HG02938 (cell line): Measurements from ENCODE around the gene GTF2F2.

ENCODE experiments used
- ATAC-seq: cut with Tn5 transposase; IDR thresholded peaks from one replicate; pipeline ENCODE4 v1.9.1; 2021; ENCODE audit warnings: mild to moderate bottlenecking, moderate library complexity; ENCODE audit not compliant: unreplicated experiment

The GTF2F2 gene

DNA sequence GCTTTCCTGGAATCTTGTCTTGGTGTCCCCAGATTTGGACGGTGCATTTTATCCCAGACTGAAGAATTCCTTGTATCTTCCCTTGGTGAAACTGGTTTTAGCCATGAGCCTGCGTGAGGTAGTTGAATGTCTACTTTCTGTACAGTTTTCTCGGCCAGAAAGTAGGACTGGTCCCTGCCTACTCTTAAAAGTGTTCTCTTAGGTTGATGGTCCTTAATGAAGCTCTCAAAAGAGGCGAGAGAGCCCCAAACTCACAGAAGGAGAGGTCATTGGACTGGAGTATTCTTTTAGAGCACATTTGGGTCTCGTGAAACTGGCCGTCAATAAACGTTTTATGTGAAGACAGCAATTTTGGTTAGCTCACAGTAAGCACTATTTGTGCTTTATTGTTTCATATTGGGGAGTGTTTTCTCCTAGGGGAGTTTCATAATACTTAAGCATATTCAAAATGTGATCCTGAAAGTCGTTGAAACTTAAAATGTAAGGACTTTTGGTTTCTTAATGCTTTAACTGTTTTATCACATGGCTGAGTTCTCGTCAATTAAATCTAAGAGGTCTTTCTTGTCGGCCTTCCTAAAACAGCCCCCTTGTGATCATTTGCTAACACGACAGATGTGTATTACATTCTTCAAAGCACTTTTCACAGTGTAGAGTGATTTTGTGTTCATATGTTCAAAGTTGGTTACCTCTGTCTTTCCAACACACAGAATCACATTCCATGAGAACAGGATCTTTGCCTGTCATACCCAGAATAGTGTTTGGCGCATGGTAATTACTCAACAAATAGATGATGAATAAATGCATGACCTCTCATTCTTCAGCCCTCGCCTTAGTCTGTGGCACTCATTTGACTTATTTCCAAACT is 889 bp downstream of the GTF2F2 start:
- no peak for ATAC-seq

DNA sequence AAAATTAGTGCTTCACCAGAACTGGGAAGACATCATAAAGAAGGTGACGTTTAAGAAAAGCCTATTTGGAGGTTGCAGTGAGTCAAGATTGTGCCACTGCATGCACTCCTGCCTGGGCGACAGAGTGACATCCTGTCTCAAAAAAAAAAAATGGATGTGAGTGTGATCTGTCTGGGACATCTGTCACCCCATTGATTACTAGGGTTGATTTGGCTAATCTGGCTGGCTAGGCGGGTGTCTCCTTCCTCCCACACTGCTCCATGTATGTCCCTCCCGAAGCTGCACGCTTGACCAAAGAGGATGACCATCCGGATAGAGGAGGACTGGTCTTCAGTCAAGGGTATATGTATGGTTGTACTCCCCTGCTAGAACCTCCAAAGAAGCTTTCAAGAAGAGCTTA is 2.6 kb downstream of the GTF2F2 start:
- ATAC-seq = no peak

DNA sequence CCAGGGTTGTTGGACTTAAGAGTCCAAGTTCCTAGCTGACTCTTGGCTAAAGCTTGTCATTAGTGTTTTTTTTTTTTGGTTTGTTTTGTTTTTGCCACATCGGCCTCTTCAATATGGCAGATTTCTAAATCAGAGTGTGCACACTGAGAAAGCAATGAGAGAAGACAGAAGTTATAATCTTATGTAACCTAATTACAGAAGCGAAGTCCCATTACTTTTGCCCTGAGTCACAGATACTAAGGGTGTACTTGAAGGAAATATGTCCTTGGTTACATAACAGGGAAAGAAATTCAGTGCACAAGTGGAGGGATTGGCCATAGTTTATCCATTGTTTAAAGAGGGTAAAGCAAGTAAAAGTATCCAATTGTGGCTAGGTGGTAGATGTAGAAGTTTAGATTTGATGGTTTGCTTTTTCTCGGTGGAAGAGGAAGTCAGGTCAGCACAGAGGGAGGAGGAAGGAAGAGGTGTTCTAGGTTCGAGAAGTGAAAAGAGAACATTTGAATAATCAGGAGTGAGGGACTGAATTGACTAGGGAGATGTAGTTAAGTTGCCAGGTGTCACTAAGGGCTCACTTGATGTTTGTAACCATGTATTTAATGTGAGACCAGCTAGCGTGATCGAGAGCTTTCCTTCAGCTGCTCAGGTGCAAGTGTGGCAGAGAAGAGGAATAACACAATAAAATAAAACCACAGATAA is 12.2 kb downstream of the GTF2F2 start:
- ATAC-seq = no peak

DNA sequence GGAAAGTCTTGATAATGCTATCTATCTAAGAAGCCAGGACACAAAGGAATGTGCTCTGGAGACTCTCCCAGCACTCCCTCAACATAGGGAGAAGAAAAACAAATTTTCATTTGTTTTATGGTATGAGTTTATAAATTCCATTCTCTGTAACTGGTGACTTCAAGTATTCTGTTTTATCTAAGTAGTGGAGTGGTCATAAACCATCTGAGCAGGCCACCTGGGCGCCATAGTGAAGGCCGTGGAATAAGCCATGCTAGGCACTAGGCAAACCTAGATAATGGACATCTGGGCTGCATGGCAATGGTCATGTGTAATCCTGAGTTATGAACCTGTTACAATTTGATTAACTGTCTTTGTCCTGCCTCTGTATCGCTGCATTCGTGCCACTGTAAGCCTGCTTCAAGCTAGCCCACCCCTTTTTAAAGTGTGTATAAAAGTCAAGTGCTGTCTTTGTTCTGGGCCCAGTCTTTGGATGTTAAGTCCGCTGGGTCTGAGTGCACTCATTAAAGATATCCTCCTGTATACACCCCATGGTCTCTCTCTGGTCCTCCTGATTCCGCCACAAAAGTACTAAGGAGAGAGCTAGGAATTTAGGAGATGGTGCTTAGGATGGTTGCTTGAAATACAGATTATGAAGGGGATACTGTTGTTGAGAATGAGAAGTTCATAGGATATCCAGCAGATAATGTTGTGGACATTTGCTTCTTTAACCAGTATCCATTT is 13.2 kb downstream of the GTF2F2 start:
- ATAC-seq = no peak

DNA sequence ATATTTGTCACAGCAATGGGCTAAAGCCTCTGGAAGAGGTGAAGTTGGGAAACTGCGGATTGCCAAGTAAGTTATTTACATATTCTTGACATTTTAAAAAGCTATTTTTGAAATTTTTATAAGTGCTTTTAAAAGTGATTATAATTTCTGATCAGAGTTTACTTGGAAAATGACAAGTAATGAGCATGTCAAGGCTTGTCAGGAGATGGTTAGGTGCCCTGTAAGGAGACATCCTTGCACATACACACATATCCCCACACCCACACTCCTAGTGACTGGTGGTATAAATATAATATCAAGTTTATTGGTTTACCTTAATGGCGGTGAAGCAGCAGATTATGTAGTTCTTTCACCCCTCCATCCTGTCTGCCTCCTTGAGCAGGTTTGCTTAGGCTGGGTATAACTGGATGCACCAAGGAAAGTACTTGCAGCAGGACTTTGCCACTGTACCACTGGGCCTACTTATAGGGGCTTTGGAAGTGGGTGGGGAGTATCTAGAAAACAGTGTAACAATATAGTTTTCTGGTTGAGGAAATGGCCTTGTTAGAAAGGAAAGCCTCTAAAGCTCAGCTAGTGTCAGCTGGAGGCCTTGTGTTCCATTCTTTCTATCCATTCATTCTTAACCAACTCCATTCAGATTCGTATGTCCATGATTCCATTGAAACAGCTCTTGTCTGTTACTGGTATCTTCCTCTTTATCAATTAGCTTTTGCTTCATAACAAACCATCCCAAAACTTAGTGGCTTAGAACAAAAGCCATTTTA is 16.6 kb downstream of the GTF2F2 start:
- ATAC-seq = no peak

DNA sequence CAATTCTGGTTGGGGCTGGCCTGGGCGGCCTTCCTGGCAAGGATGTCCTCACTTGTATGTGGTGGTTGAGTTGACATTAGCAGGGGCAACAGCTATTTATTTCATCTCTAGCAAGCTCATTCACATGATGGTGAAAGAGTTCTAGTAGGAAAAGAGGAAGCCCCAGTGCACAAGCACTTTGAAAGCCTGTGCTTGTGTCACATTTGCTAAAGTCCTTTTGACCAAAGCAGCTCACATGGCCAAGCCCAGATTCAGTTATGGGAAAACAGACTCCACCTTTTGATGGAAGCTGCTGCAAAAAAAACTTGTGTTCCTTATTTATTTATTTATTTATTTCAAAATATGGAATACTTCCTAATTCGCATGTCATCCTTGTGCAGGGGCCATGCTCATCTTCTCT is 17.2 kb downstream of the GTF2F2 start:
- ATAC-seq = no peak

DNA sequence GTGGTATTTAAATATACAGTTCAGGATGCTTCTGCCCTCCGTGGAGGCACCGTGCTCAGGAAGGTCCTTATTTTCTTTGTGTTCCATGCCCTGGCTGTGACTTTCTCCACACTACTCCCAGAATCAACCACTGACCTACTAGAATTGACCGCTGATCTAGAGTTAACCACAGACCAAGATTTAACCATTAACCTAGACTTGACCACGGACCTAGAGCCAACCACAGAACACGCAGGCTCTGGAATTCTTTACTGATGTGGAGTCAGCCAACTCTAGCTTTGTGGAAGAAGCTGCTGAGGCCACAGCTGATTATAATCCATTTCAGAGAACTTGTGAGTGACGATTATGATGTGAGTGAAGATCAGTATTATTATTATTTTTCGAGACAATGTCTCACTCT is 18.0 kb downstream of the GTF2F2 start:
- ATAC-seq = no peak

DNA sequence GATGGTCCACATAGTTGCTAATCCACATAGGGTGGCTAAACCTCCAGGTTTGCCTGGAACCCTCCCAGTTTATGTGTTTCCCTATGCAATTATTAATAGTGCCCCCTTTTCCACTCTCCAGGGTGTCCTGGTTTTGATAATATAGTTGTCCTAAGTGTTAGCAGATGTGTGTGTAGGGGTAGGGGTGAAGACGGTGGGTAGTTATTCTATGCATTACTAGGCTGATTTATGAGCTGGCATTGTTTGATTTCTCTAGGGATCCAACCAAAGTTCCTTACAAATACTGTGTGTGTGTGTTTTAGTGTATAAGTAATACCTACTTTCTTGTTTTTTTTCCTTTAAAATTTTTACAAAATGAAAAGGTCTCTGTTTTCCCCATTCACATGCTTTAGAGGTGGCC is 21.1 kb downstream of the GTF2F2 start:
- no peak for ATAC-seq

DNA sequence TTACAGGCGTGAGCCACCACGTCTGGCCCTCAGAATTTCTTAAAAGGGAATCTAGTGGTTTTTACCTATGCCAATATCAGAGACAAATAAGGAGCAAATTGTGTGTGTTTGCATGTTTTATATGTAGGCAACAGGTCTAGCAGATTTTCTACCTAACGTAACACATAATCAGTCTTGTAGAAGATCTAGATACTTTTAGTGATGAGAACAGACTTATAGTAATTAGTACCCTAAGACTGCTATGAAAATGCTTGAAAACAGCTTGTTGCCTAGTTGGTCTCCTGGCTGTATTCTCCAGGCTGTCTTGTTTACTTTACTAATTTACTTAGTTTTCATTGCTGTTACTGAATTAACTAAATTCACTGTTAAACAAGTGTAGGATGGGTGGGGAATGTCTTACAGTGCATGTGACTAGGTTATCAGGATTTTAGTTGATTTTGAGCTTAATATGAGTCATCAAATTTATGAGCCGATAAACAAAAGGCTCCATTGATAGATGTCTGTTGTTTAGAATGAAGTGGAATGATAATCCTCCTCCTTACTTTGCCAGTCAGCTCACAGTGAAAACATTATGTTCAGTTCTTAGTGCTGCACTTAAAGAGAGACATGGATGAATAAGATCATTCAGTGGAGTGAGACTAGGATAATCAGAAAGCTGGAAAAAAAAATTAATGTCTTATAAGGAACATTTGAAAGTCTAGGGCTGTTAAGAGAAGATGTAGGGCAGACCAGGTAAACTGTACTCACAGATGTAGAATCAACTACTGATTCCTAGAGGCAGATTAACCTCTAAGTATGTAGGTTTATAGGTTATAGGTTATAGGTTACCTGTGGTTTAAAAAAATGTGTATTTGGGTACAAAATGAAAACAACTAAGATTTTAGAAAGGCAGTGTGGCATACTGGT is 22.4 kb downstream of the GTF2F2 start:
- ATAC-seq = no peak

DNA sequence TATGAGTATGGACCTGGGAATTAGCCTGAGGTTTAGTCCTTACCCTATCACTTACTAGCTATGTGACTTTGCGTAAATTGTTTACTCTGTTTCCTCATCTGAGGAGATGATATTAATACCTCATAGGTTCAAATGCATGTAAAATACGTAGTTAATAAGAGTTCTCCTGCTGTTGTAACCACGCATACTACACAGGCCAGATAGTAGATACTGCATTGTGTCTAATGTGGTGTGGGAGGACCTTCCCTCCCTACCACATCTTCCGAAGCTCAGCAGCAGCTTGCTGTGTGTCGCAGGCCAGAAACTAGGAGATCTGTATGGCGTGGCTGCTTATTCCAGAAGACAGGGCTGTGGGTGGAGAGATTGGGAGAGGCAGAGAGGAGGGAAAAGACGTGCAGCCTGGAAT is 23.0 kb downstream of the GTF2F2 start:
- no peak for ATAC-seq

DNA sequence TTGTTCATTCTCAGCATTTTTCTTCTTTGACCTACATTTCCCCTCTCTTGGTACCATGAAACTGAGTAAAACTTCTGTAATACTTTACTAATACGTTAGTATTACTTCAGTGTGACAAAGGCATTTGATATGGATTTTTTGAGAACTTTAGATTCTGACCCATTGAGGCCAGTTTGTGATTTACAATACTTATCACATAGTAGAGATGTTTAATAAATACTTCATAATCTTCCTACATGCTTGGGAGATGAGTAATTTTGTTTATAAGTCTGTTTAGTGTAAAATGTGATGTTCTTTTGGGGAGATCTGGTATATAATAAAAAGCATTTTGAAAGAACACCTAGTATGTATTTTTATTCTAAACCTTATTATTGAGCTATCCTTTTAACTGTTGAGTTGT is 29.7 kb downstream of the GTF2F2 start:
- ATAC-seq = no peak

DNA sequence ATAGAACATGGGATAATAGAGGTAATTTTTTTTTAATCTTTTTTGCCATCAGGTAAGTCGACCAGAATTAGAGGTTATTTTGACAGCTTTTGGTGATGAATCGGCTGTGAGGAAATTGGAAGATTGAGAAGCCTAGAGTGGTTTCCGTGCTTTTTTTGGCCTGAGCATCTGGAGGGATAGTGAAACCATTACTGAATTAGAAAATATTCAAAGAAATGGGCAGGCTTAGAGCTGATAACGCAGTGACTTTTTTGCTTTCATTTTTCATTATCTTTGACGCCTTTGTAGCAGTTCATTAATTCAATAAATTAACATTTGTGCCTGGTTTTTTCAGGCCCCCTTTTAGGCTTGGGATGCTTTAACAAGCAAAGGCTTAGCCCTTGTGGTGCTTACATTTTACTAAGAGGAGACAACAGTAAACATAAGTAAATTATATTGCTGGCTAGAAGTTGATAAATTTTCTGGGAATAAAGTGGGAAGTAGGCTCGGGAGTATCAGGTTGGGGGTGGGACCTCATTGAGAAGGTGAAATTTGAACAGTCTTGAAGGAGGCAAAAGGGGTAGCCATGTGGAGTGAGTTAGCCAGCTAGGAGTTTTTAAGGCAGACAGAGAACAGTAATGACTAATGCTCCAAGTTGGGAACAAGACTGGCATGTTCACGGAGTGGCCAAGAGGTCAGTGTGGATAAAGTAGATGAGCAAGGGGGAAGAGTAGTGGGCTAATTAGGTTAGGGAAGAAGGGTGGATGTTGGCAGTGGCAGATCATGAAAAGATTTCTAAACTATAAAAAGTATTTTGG is 36.5 kb downstream of the GTF2F2 start:
- ATAC-seq = no peak

DNA sequence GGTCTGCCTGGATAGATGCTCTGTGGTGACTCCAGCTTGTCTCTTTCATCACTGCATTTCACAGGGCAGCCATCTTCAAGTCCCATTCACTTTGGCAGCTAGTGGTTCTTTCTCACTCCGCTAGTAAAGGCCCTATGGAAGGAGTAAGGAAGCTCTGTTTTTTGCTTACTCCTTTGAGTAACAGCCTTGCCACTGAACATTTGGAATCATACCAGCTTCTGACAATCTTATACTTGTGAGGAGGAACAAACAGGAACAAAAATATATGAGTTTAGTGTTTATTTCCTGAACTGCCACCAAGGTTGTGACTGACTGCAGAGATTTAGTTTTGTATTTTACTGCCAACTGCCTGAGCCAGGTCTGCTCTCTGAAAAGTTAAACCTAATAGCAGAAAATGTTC is 41.9 kb downstream of the GTF2F2 start:
- no peak for ATAC-seq

DNA sequence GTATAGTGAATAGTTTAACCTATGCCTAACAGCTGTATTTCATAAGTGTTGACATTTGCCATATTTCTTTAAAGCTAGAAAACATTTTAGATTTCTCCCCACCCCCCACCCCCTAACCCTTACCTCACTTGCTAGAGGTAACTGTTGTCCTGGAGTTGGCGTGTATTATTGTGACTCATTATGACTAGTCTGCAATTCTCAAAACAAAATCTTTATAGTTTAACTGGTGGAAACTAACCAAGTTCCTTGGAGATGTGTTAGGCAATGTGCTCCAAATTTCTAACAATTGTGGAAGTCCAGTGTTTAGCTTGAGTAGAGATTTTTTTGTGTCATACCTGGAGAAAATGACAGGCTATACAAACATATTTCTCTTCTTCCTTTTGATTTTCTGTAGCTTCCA is 42.5 kb downstream of the GTF2F2 start:
- no peak for ATAC-seq

DNA sequence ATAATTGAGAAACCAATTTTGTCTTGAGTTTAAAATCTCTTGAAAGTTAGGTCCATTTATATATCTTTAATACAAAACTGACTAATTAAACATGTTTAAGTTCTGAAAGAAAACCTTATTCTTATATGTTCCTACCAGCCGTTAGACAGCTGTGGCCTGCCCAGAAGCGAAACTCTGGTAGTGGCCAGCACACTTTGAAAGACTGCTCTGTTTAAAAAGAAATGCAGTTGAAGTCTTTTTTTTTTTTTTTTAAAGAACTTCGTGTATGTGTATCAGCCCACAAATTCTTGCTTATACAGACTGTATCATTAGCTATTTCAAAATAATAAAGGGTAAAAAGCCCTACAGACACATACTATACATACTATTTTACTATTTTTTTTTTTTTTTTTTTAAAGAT is 46.5 kb downstream of the GTF2F2 start:
- no peak for ATAC-seq

DNA sequence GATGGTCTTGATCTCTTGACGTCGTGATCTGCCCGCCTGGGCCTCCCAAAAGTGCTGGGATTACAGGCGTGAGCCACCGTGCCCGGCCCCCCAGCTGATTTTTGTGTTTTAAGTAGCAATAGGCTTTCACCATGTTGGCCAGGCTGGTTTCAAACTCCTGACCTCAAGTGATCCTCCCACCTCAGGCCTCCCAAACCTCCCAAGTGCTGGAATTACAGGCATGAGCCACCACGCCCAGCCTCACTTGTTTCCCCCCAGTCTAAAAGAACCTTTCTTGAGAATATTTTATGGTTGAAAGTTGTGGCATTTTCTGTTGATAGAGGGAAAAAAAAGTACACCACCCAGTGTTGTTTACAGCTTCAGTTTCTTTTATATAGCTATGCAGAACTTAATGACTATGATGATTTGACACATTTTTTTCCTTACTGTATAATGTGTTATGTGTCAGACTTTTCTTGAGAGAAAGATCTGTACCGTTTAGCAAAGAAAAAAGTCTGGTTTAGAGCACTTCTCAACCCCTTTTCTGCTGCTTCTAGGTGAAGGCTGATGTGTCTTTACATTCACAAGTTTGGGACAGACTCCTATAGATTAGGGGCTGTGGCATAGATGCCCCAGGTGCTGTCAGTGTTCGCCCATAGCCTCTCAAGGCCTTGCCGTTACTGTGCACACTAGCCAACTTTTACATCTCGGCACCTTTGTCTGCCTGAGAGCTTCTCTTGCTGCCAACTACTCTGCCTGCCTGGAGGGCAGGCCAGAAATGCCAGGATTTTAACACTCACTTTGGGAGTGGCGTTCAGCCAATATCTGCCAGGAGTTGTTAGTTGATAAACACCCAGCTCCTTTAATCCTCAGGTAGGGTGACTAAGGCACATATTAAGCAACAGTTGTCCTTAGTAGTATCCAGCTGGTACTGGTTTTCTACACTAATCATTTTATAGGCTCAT is 47.6 kb downstream of the GTF2F2 start:
- no peak for ATAC-seq

DNA sequence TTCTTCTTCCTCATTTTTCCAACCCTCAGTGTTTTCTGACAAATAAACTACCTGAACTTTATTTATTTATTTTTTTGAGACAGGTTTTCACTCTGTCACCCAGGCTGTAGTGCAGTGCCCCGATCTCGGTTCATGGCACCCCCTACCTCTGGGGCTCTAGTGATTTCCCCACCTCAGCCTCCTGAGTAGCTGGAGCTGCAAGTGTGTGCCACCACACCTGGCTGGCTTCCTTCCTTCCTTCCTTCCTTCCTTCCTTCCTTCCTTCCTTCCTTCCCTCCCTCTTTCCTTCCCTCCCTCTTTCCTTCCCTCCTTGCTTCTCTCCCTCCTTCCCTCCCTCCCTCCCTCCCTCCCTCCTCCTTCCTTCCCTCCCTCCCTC is 48.2 kb downstream of the GTF2F2 start:
- ATAC-seq = no peak

DNA sequence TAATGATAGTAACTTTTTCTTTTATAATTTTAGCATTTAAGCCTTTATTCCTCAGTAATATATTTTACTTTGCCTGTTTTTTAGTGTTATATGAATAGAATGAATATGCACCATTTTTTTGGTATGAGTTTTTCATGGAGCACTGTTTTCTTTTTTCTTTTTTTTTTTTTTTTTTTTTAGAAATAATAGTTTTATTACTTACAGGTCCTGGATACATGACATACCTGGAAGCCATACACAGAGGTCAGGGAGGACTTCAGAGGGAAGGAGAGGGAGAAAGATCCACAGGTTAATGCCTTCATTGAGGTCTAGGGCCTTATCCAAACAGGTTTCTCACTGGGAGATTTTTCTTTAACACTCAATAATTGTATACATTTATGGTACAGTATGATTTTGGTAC is 54.2 kb downstream of the GTF2F2 start:
- ATAC-seq = no peak
